Lower leg skin (tissue), 3 donors: ENCODE measurements around the gene PUDP.

Experiments used
- CTCF ChIP-seq, 3 donors: fragments of 450-650 bp; IDR thresholded peaks; one replicate each; pipeline ENCODE4 v1.5.1; 2016; ENCODE audit warnings: antibody characterized with exemption in 3 of 3, mild to moderate bottlenecking in 3 of 3, moderate library complexity in 2 of 3
- POLR2A ChIP-seq, 2 donors: fragments of 450-650 bp; IDR thresholded peaks; one replicate each; pipeline ENCODE4 v1.6.1; 2016 to 2017; ENCODE audit warnings: antibody characterized with exemption in 2 of 2, mild to moderate bottlenecking in 1 of 2, moderate library complexity in 1 of 2

GRCh38 chrX:7021991-7022390 is 126.0 kb downstream of the PUDP start:
- TF ChIP-seq POLR2A (IDR thresholded peaks at IDR 0.05), result no peak
- no peak for TF ChIP-seq CTCF (IDR thresholded peaks at IDR 0.05)
